Gastrocnemius medialis (tissue), 4 donors: ENCODE measurements around the gene ATIC.

Experiments used
- CTCF ChIP-seq, 5 experiments: fragments of 450-650 bp in 3 of 5; fragments of 200-600 bp in 2 of 5; sonication (generic) in 2 of 5; IDR thresholded peaks in 4 of 5; conservative IDR thresholded peaks in 1 of 5; 1 replicate in 4 of 5; 2 replicates in 1 of 5; pipeline ENCODE4 v1.5.1; 2016 to 2019; ENCODE audit warnings: antibody characterized with exemption in 5 of 5, mild to moderate bottlenecking in 3 of 5, moderate library complexity in 3 of 5
- POLR2A ChIP-seq, 2 donors: fragments of 450-650 bp; IDR thresholded peaks; one replicate each; pipeline ENCODE4 v1.6.1; 2017; ENCODE audit warnings: antibody characterized with exemption in 2 of 2, mild to moderate bottlenecking in 2 of 2, moderate library complexity in 2 of 2

DNA sequence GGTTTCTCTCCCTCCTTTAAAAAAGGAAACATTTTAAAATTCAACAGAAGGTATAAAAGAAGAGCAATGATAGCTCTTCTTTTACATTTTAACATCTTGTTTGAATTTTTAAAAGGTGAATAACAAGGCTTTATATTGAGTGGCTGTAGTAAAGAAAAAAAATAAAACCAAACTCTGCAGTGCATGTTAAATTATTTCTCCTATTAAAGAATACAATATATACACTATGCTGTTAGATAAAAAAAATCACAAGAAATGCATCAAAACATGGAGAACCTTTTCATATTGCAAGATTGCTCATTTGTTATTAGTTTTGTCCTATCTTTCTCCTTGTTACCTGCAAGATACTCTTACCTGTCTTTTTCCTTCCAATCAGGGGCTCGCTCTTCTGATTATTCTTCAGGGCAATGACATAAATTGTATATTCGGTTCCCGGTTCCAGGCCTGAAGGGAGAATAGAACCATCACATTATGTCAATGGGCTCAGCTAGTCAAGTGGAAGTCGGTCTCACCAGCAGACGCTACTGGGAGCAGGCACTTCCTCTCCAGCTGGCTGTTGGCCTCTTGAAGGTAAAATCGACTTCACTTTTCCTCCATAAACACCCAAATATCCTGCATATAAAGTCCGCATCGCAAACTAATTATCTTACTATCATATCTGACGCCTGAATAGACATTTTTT is 61.2 kb downstream of the ATIC start:
- no peak for TF ChIP-seq CTCF (IDR thresholded peaks at IDR 0.05 in 4 of 5, conservative IDR thresholded peaks at IDR 0.05 in 1 of 5)
- TF ChIP-seq POLR2A (IDR thresholded peaks at IDR 0.05) = no peak
